Fibroblast of mammary gland (primary cell): ENCODE measurements around the gene ABCC3.
"Not testable (repeated sequence)": the region's sequence is repeated elsewhere in the genome, so short reads cannot be mapped to it uniquely, and the experiment has no call there.

Experiments used
- DNase-seq: peaks from one replicate; pipeline ENCODE4 v3.0.0-alpha.2; 2010; ENCODE audit warnings: low read depth
- H3K4me3 ChIP-seq: 2 replicates; pipeline ENCODE4 v1.5.1; 2011; ENCODE audit warnings: low read depth, mild to moderate bottlenecking, low read length, moderate library complexity; ENCODE audit not compliant: control insufficient read depth
- TF ChIP-seq, protein P1 (sequence below): conservative IDR thresholded peaks from 2 replicates; pipeline ENCODE4 v1.5.1; 2011; ENCODE audit warnings: low read depth, low read length, inconsistent platforms; ENCODE audit not compliant: control insufficient read depth, insufficient read depth

ABCC3 gene

DNA sequence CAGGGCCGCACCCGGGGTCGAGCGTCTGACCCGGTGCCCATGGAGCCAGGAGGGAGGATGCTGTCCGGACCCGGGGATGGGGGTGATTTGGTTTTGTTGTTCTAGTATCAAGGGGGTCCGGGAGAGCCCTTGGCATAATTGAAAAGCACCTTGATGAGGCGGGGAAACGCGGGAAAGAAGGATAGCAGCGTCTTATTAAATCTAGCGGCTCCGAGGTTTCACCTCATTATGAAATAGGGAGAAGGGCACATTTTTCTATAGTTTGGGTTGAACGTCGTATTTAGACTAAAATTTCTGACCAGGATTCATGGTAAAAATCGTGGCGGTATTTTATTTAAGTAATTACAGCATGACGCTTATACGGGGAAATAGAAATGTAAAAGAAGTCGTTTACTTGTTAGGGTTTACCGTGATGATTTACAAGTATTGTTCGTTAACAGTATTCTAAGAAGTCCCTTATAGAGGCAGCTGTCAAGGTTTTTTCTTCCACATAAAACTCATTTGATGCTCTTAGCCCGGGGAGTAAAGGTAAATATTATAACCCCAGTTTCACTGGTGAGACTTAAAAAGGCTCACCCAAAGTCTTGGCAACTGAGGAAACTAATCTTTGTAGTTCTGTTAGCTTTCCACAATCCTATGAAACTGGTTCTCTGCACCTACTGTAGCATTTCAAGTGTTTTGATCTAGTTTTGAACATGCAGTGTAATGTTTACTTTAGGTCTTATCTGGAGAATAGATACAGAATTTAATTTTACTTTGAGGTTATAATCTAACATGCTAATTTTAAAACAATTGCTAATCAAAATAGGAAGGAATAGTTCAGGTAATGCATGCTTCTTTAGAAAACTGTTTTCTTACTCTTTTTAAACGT is 85.5 kb downstream of the ABCC3 start:
- TF ChIP-seq, protein P1, sequence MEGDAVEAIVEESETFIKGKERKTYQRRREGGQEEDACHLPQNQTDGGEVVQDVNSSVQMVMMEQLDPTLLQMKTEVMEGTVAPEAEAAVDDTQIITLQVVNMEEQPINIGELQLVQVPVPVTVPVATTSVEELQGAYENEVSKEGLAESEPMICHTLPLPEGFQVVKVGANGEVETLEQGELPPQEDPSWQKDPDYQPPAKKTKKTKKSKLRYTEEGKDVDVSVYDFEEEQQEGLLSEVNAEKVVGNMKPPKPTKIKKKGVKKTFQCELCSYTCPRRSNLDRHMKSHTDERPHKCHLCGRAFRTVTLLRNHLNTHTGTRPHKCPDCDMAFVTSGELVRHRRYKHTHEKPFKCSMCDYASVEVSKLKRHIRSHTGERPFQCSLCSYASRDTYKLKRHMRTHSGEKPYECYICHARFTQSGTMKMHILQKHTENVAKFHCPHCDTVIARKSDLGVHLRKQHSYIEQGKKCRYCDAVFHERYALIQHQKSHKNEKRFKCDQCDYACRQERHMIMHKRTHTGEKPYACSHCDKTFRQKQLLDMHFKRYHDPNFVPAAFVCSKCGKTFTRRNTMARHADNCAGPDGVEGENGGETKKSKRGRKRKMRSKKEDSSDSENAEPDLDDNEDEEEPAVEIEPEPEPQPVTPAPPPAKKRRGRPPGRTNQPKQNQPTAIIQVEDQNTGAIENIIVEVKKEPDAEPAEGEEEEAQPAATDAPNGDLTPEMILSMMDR = no peak
- no peak for DNase-seq
- H3K4me3 ChIP-seq = peak overlapping the region; percentile 91

DNA sequence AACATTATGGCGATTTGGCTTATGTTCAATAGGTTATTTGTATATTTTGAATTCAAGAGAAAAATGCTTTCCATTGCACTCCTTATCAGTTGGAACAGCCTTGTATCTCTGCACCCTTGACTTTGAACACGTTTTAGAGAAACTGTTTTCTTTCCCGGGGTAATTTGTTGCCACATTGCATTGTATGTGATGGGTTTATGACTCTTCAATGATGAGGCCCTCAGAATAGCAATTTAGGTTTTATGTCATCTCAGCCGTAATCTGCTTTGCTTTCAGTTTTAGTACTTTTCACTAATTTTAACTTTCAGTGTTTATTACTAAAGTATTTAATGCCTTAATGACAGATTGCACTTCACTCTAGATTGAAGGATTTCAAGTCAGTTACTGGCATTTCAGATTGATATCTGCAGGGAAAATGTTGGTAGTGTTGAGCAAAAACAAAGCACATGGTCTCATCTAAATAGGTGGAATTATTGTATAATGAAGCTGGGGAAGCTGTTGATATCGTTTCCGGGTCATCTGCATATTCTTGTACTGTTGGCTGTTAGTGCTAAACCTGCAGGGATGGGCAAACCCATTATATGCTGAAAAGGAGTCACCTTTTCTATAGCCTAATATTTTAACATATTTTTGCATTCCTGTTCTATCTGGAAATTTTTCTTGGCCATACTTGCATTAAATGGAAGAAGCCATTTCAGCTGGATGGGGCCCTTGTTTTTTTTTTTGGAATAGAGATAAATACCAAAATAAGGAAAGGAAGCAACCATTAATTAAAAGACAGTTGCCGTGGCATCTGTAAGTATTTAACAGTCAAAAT is 86.7 kb downstream of the ABCC3 start:
- TF ChIP-seq, protein P1 = no peak
- H3K4me3 ChIP-seq = peak overlapping the region; percentile 91
- peak; percentile 33 for DNase-seq

DNA sequence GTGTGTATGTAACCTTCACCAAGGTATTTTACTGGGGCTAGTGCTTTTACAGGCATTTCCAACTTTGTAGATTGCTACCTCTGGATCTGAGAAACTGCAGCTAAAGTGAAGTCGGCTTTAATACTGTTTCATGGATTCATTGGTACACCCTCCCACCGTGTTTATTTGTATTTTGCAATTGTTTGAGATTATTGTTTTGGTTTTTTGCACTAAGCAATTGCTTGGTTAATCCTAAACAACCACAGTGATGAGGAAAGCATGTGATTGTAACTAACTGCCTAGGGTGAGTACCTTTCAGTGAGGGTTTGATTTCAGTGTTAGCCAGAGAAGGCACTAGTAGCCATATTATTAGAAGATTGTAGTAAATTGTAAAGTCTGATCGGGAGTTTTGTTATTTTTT is 88.1 kb downstream of the ABCC3 start:
- TF ChIP-seq, protein P1 = no peak
- no peak overlapping the region for H3K4me3 ChIP-seq
- DNase-seq = no peak

DNA sequence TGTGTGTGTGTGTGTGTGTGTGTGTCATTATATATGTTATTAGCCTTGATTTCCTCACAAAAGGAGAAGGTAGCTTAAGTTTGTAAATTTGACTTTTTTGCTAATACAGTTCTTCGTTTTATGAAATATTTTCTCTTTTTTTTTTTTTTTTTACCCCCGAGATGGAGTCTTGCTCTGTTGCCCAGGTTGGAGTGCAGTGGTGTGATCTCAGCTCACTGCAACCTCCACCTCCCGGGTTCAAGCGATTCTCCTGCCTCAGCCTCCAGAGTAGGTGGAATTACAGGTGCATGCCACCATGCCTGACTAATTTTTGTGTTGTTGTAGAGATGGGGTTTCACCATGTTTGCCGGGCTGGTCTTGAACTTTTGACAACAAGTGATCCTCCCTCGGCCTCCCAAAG is 89.9 kb downstream of the ABCC3 start:
- H3K4me3 ChIP-seq, DNase-seq: not testable (repeated sequence)

DNA sequence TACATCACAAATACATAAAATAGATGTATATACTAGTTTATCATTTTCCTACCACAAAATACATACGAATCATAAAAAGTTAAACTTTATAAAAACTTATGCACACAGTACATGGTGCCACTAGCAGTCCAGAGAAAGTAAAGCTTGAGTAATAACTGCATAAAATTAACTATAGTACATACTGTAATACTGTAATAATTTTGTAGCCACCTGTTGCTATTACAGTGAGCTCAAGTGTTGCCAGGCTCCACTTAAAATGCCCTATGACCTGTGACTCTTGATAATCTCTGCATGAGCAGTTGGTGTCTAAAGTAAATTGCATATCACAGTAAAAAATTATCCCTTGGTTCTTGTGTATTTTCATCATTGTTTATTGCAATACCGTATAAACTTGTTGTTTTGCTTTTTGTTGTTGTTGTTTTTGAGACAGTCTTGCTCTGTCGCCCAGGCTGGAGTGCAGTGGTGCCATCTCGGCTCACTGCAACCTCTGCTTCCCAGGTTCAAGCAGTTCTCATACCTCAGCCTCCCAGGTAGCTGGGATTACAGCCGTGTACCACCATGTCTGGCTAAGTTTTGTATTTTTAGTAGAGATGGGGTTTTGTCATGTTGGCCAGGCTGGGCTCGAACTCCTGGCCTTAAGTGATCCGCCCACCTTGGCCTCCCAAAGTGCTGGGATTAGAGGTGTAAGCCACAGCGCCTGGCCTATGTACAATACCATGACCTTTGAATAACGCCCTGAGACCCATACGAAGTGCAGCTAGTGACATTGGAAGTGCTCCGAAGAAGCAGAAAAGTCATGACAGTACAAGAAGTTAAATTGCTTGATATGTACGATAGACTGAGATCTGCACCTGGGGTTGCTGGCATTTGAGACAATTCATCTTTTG is 91.3 kb downstream of the ABCC3 start:
- DNase-seq = no peak
- TF ChIP-seq, protein P1 = no peak
- no peak overlapping the region for H3K4me3 ChIP-seq

DNA sequence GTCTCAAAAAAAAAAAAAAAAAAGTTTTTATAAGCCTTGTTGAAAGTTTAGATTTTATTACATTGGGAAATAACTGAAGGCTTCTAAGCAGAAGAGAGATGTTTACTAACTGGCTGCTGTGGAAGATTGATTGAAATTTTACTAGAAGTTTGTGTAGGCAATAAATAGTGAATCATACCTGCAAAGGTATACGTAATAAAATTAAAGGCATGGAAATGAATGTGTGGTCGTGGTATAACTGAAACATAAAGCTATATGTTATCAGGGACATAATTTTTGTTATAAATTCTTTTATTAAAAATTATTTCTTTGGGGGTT is 93.4 kb downstream of the ABCC3 start:
- TF ChIP-seq, protein P1 = no peak
- DNase-seq = no peak

More for the DNA sequence above, 93.4 kb downstream of the ABCC3 start:
- no peak overlapping the region for H3K4me3 ChIP-seq
